GM12873 (cell line): Measurements from ENCODE around the gene EIF3M.

Source experiments
- TF ChIP-seq, protein P1 (sequence below): IDR thresholded peaks from 2 replicates; pipeline ENCODE4 v1.5.1; 2012; ENCODE audit warnings: low read depth, mild to moderate bottlenecking, moderate library complexity, low read length, control low read depth; ENCODE audit not compliant: insufficient read depth; ENCODE audit errors: missing control alignments

EIF3M gene

DNA sequence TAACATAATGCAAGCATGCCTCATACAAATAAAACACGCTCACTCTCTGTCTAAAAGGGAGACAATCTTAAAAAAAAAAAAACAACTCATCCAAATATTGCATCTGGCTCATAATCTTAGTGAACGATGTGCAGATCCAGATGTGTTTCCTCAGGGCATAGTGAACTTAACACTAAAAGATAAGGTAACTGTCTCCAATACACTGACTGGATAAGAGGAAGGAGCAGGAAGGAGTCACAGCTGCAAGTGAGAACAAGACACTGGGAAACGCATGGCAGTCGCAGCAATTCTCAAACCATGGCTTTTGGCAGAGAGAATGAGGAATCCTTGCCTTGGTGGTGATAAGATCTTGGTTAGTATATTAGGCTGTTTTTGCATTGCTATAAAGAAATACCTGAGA lies 9.2 kb upstream of the EIF3M start:
- TF ChIP-seq, protein P1, sequence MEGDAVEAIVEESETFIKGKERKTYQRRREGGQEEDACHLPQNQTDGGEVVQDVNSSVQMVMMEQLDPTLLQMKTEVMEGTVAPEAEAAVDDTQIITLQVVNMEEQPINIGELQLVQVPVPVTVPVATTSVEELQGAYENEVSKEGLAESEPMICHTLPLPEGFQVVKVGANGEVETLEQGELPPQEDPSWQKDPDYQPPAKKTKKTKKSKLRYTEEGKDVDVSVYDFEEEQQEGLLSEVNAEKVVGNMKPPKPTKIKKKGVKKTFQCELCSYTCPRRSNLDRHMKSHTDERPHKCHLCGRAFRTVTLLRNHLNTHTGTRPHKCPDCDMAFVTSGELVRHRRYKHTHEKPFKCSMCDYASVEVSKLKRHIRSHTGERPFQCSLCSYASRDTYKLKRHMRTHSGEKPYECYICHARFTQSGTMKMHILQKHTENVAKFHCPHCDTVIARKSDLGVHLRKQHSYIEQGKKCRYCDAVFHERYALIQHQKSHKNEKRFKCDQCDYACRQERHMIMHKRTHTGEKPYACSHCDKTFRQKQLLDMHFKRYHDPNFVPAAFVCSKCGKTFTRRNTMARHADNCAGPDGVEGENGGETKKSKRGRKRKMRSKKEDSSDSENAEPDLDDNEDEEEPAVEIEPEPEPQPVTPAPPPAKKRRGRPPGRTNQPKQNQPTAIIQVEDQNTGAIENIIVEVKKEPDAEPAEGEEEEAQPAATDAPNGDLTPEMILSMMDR: no peak

DNA sequence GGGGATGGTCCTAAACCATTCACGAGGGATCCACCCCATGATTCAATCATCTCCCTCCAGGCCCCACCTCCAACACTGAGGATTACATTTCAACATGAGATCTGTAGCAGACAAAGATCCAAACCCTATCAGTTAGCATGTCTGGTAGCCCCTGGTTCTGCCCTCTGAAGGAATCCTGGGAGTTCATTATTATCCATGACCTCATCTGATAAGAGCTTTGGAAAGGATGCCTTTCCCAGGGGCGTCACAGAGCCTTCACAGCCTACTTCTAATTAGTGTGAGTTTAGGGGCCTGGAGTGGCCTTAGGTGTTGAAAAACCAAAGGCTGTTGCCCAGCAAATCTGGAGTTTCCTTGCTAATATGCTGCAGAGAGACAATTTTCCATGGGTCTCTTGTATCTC lies 8.6 kb upstream of the EIF3M start:
- TF ChIP-seq, protein P1: no peak

DNA sequence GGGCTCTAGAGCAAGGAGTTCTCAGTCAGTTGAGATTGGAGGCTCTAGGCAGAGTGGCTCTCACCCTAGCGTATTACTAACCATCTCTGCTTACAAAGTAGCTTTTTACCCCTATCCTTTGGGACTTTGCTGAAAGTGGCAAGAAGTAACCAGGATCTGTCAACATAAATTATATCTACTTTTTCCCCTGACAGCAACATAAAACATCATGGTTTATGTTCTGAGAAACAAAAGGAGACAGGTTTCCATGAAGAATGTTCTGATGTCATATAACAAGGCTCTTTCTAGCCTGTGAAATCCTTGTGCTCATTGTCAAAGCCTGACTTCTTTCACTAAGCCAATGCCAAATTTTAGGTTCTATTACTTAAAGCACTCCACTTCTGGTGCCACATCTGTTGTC lies 7.2 kb upstream of the EIF3M start:
- TF ChIP-seq, protein P1: no peak

DNA sequence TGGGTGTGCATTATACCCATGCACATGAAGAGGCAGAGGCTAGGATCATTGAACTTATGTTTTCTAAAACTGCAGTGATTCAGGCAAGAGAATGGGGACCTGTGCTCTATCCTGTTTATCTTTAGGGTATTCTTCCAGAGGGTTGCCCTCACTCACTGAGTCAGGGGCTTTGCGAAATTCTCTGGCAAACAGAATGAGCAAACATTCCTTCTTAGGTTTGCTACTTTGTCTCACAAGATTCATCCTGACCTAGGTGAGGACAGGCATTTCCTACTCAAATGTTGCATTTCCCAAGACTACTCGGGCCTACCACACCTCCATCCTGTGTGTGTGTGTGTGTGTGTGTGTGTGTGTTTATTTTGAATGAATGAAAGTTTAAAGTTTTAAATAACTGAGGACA lies 2.7 kb upstream of the EIF3M start:
- TF ChIP-seq, protein P1: no peak

DNA sequence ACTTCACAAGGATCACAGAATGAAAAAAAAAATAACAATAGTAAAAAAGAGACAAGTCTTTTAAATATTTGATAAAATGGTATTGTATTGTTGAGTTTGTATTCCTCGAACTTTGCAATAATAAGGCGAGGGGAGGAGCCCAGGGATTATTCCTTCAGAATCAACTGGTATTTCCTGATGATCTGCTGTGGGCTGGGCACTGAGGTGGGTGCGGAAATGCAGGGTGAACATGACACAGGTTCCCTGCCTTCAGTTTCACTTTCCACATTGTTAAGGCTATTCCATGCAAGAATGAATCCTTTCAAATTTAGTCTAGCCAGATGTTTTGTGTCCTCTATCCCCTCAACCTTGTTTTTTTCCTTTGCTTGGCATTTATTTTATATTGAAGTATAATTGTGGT lies 2.1 kb upstream of the EIF3M start:
- TF ChIP-seq, protein P1: no peak

DNA sequence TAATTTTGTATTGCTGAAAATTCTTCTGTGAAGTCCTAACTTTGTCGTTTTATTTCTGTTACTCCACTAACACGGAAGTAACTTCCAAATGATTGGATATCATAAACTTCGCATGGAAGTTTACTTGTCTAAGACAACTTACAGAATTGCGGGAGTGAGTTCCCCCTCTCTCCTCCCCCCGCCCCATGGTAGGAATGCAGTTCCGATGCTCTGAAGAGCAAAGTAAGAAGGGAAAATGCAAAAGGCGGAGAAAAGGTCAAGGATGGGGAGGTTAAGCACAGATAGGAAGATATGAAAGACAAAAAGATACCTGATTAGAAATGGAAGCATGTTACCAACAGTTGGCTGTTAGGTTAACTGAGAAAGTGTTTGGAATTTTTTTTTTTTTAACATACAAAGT lies 1.3 kb downstream of the EIF3M start:
- TF ChIP-seq, protein P1: no peak

DNA sequence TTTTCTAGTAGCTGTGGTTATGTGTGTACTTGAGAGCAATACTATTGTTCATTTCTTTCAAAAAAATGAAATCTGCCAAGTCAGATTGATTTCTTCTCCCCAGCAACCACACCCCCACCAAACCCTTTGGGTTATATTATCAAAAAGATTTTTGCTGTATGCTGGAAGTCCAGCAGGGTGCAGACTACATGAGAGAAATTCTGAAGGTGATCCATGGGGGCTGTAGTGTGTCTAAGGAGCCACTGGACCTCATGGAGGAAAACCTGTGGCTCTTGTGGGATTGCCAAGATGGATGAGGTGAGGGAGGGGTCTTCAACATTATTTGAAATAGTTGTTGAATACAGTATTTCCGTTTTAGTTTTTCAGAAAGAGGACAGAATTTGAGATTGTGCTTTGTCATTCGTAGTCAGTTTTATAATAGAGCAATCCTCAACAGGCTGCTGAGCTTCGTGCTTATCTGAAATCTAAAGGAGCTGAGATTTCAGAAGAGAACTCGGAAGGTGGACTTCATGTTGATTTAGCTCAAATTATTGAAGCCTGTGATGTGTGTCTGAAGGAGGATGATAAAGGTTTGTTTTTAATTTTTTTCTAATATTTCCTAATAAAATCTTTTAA lies 3.1 kb downstream of the EIF3M start:
- TF ChIP-seq, protein P1: peak; percentile 27
